Thyroid gland (tissue), 4 donors: ENCODE data around the gene SPTY2D1.

Source experiments
- CTCF ChIP-seq, 6 experiments: fragments of 200-600 bp in 3 of 6; fragments of 450-650 bp in 3 of 6; sonication (generic) in 3 of 6; IDR thresholded peaks; one replicate each; pipeline ENCODE4 v1.5.1; 2016 to 2019; ENCODE audit warnings: antibody characterized with exemption in 6 of 6, mild to moderate bottlenecking in 2 of 6, inconsistent platforms in 1 of 6, moderate library complexity in 1 of 6
- POLR2A ChIP-seq, 2 donors: fragments of 450-650 bp; IDR thresholded peaks; one replicate each; pipeline ENCODE4 v1.6.1; 2017; ENCODE audit warnings: antibody characterized with exemption in 2 of 2, mild to moderate bottlenecking in 2 of 2, moderate library complexity in 1 of 2

GRCh38 chr11:18564149-18564548, 70.0 kb downstream of the SPTY2D1 start:
- TF ChIP-seq CTCF (IDR thresholded peaks at IDR 0.05) (no peak), POLR2A (IDR thresholded peaks at IDR 0.05) (no peak)
